Activated CD8-positive, alpha-beta memory T cell treated with anti-CD3 and anti-CD28 coated beads for 36 hours (primary cell): ENCODE data around the gene AOAH. TPM values are rescaled to one million over a fixed set of nuclear protein-coding genes. Genes with fewer than 3 reads are reported as not detected.
"Not testable (repeated sequence)": the region's sequence is repeated elsewhere in the genome, so short reads cannot be mapped to it uniquely, and the experiment has no call there.

ENCODE experiments used
- CTCF ChIA-PET: fragments of 350-600 bp; sonication (Branson Sonifier 250); formaldehyde crosslinking; loops from one replicate; lab custom pipeline; 2021; ENCODE audit warnings: antibody characterized with exemption; lab: Charles Lee
- POLR2A ChIA-PET: fragments of 350-600 bp; sonication (Branson Sonifier 250); formaldehyde crosslinking; loops from one replicate; lab custom pipeline; 2021; ENCODE audit warnings: antibody characterized with exemption; lab: Charles Lee
- total RNA-seq, 2 experiments: library from RNA; stranded (reverse); gene quantifications; one replicate each; pipeline ENCODE4 v1.2.3, GENCODE V29; 2021

The AOAH gene
- total RNA-seq, 2 experiments from 2014 or later, result 17.4 to 22.5 TPM

DNA sequence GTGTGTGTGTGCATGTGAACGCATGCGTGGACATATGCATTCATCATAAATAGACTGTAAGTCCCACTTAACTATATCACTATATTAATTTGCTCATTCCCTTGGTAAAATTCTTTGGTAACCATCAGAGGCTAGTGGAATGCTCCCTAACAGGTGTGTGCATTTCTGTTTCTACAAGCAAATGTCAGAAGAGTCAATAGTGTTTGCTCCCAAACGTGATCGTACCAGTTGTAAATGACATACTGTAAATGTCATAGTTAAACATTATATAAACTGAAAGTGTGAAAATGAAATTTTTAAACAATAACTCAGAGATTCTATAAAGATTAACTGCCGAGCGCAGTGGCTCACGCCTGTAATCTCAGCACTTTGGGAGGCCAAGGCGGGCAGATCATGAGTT is 240.0 kb downstream of the AOAH start:
- ChIA-PET CTCF (no interaction called here), POLR2A (no interaction called here)

- POLR2A ChIA-PET, CTCF ChIA-PET: not testable (repeated sequence)
Measured at GRCh38 chr7:36483853-36484252, 240.4 kb downstream of the AOAH start.

DNA sequence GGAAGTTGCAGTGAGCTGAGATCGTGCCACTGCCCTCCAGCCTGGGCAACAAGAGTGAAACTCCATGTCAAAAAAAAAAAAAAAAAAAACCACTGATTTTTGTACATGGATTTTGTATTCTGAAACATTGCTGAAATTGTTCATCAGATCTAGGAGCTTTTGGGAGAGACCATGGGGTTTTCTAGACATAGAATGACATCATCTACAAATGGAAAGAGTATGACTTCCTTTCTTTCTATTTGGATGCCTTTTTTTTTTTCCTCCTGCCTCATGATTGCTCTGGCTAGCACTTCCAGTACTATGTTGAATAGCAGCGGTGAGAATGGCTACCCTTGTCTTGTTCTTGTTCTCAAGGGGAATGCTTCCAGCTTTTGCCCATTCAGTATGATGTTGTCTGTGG is 245.5 kb downstream of the AOAH start:
- ChIA-PET CTCF (interaction anchor here (0.7 to 1.1 kb wide), 2 partner anchors 205 to 428 kb away, joined by 3 read pairs; no protein-coding TSS in a partner anchor), POLR2A (no interaction called here)

DNA sequence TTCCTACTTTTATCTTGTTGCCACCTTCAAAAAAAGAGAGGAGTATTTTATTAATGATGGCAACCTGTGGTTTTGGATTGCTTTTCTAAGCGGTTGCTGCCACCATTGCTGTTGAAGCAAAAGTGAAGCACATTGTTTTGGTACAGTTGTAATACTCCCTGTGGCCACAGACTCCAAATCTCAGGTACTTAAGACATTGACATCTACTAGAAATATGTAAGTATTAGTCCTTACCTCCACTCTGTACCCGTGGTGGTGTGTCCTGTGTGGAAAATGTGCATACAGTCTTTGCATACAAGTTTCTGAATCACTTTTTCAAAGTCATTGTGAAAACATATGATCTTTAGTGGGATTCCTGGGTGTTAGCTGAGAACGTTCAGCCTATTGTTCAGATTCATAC is 248.9 kb downstream of the AOAH start:
- POLR2A ChIA-PET, result no interaction called here

GRCh38 chr7:36475011-36475342 is 249.3 kb downstream of the AOAH start:
- ChIA-PET POLR2A (no interaction called here), CTCF (interaction anchor here (1.7 kb wide), 1 partner anchor 12 kb away, joined by 4 read pairs; no protein-coding TSS in a partner anchor)

More for the DNA sequence above, 248.9 kb downstream of the AOAH start:
- CTCF ChIA-PET, result interaction anchor here (1.2 to 1.7 kb wide), 2 partner anchors 12 to 183 kb away, joined by 3 to 4 read pairs; no protein-coding TSS in a partner anchor

- CTCF ChIA-PET, result no interaction called here
- POLR2A ChIA-PET, result interaction anchor here (0.6 kb wide), 1 partner anchor 177 kb away, joined by 3 read pairs; no protein-coding TSS in a partner anchor
Measured at GRCh38 chr7:36474283-36475010, 249.8 kb downstream of the AOAH start.

GRCh38 chr7:36473454-36474282 is 250.6 kb downstream of the AOAH start:
- POLR2A ChIA-PET, result interaction anchor here (0.6 kb wide), 1 partner anchor 178 kb away, joined by 3 read pairs; no protein-coding TSS in a partner anchor
- CTCF ChIA-PET, result interaction anchor here (1.6 kb wide), 1 partner anchor 14 kb away, joined by 6 read pairs; no protein-coding TSS in a partner anchor

DNA sequence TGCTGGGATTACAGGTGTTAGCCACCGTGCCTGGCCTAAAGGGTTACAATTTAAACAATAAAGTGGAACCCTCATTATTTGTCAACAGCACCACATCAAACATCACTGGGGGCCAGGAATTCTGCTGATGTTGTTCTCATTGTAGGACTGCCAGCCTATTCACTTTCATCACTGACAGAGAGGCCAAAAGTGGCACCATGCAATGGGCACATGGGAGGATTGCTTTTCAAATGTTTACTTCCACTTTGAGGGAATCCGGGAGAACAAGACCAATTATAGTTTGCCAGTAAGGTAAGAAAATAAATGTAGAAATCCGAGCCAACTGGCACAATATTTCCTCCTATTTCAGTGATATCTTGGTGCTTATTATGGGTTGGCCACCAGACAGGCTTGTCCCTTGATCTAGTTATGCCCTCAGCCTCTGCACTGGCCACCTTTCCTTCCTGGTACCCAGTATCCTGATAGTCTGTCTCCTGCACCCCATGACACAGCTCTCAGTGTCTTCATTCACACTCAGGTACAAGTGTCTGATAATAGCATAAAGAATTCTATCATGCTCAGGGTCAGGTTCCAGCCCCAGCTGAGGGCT is 252.1 kb downstream of the AOAH start:
- CTCF ChIA-PET, result interaction anchor here (1.6 kb wide), 1 partner anchor 16 kb away, joined by 6 read pairs; no protein-coding TSS in a partner anchor
- POLR2A ChIA-PET, result no interaction called here

- ChIA-PET CTCF (no interaction called here), POLR2A (no interaction called here)
Measured at GRCh38 chr7:36469236-36469635, 255.1 kb downstream of the AOAH start.

DNA sequence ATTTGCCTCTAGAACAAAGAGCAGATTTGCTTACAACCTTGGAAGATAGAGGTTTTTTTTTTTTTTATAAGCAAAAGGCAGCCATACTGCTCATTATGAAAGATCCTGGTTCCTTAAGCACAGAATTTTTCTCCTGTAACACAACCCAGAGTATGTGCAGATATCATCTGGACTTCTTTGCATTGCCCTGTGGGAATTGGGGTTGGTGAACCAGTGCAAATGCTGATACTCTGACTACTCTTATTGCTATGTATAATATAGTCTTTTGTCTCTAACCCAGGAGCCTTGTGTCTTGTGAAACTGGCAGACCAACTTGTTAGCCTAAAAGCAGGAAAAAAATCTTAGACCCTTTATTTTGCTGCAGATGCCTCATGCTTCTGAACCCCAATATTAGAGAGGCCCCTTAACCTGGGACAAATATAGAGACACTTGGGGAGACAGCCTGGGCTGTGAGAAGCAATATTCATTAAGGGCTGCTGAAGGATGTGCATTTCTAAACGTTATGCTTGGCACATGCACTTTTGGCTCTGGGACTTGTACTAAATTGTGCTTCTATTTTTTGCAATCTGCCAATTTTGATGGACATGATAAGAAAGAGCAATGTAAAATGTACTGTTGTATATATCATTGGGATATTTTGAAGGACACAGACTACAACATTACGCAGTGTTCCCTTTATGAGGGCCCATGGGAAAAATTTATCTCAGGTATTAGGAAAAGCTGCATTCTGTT is 255.8 kb downstream of the AOAH start:
- POLR2A ChIA-PET, result no interaction called here
- CTCF ChIA-PET, result no interaction called here

- POLR2A ChIA-PET, CTCF ChIA-PET: not testable (repeated sequence)
Measured at GRCh38 chr7:36466001-36466400, 258.3 kb downstream of the AOAH start.

DNA sequence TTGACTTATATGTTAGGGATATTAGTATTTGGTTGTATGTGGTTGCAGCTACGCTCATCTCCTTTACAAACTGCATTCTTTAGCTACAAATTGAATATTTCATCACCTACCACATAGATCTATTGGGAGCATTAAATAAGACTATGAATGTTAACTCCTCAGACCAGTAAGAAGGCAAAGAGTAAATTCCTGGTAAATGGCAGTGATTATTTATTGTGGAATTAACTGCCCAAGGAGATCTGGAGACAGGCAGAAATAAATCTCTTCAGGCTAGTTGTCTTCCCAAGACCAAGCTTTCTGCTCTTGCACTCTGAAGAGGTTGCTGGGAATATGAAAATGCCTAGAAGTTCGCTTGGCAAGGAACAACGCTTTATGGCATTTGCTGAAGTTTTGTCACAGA is 260.0 kb downstream of the AOAH start:
- CTCF ChIA-PET, result interaction anchor here (0.7 kb wide), 1 partner anchor 250 kb away, joined by 3 read pairs; no protein-coding TSS in a partner anchor
- POLR2A ChIA-PET, result no interaction called here
